ENCODE results near the gene LAMA2. TPM values are rescaled to one million over a fixed set of nuclear protein-coding genes. Genes with fewer than 3 reads are reported as not detected.

The LAMA2 gene
- total RNA-seq, 4 donors from 2014 or later = 154 to 331 (median 241) TPM

- TF ChIP-seq CTCF (IDR thresholded peaks at IDR 0.05; ENCODE audit: low read depth) = no peak
These were observed 653.3 kb downstream of the LAMA2 start for GRCh38 chr6:129536271-129536670.

- no peak for TF ChIP-seq CTCF (IDR thresholded peaks at IDR 0.05; ENCODE audit: low read depth)
These were observed 656.1 kb downstream of the LAMA2 start for GRCh38 chr6:129539032-129539431.

GRCh38 chr6:129542705-129543104 lies 659.8 kb downstream of the LAMA2 start:
- TF ChIP-seq CTCF (IDR thresholded peaks at IDR 0.05; ENCODE audit: low read depth) = no peak

GRCh38 chr6:129543981-129544380 lies 661.0 kb downstream of the LAMA2 start:
- no peak for TF ChIP-seq CTCF (IDR thresholded peaks at IDR 0.05; ENCODE audit: low read depth)

- no peak for TF ChIP-seq CTCF (IDR thresholded peaks at IDR 0.05; ENCODE audit: low read depth)
These were observed 662.1 kb downstream of the LAMA2 start for GRCh38 chr6:129544892-129545612.

GRCh38 chr6:129546702-129547101 lies 663.8 kb downstream of the LAMA2 start:
- no peak for TF ChIP-seq CTCF (IDR thresholded peaks at IDR 0.05; ENCODE audit: low read depth)

GRCh38 chr6:129551486-129551885 lies 668.5 kb downstream of the LAMA2 start:
- TF ChIP-seq CTCF (IDR thresholded peaks at IDR 0.05; ENCODE audit: low read depth) = no peak

All from subcutaneous adipose tissue (tissue), 4 donors.